Activated naive CD4-positive, alpha-beta T cell (primary cell): ENCODE results near the gene INO80E.
A peak's percentile ranks its signal among the peaks of the same experiment; 100 is the strongest.
"Not testable (repeated sequence)": the region's sequence is repeated elsewhere in the genome, so short reads cannot be mapped to it uniquely, and the experiment has no call there.

Experiments
- DNase-seq, 4 experiments: peaks; one replicate each; lab custom pipeline; 2025; lab: John Stamatoyannopoulos, UW

The INO80E gene

GRCh38 chr16:29995911-29996765, at the start of gene INO80E:
Gene INO80E, plus strand, starts transcription at chr16:29996241. Its CDS starts 70 bp downstream, at chr16:29996311.
- DNase-seq = peak; percentile 96 to 99 (median 97)

- no peak for DNase-seq
These were observed 48.1 kb upstream of the INO80E start for GRCh38 chr16:29947897-29948296.

- no peak for DNase-seq
These were observed 45.1 kb upstream of the INO80E start for GRCh38 chr16:29950806-29951461.

GRCh38 chr16:29951625-29952365, 44.2 kb upstream of the INO80E start:
- DNase-seq = no peak

- no peak for DNase-seq
These were observed 37.3 kb upstream of the INO80E start for GRCh38 chr16:29958756-29959155.

GRCh38 chr16:29959293-29959692, 36.7 kb upstream of the INO80E start:
- no peak for DNase-seq

GRCh38 chr16:29959821-29960220, 36.2 kb upstream of the INO80E start:
- DNase-seq = not testable (repeated sequence)

GRCh38 chr16:29961127-29961478, 34.9 kb upstream of the INO80E start:
- no peak for DNase-seq

GRCh38 chr16:29961479-29962343, 34.3 kb upstream of the INO80E start, which contains the start of gene TMEM219:
Gene TMEM219, plus strand, starts transcription at chr16:29962079. Its CDS starts 1,065 bp downstream, at chr16:29963144.
- peak; percentile 78 to 95 (median 85) for DNase-seq

GRCh38 chr16:29962344-29962994, 33.6 kb upstream of the INO80E start:
- no peak for DNase-seq

- DNase-seq = no peak
These were observed 32.9 kb upstream of the INO80E start for GRCh38 chr16:29963021-29963743.

GRCh38 chr16:29968205-29968604, 27.8 kb upstream of the INO80E start:
- no peak for DNase-seq

- DNase-seq = no peak
These were observed 24.7 kb upstream of the INO80E start for GRCh38 chr16:29971304-29971703.

GRCh38 chr16:29972500-29972899, 23.5 kb upstream of the INO80E start:
- no peak for DNase-seq

GRCh38 chr16:29972992-29973383, 23.1 kb upstream of the INO80E start:
- no peak for DNase-seq

- peak; percentile 78 to 91 (median 84) for DNase-seq
These were observed 22.4 kb upstream of the INO80E start, which contains the start of gene TAOK2 for GRCh38 chr16:29973384-29974246. Gene TAOK2, plus strand, starts transcription at chr16:29973868. Its CDS starts 3,905 bp downstream, at chr16:29977773.

- no peak for DNase-seq
These were observed 21.5 kb upstream of the INO80E start for GRCh38 chr16:29974291-29975133.

- no peak for DNase-seq
These were observed 20.9 kb upstream of the INO80E start for GRCh38 chr16:29975134-29975538.
